ENCODE data around the gene ZNF302. TPM values are rescaled to one million over a fixed set of nuclear protein-coding genes. Genes with fewer than 3 reads are reported as not detected.
"Not testable (repeated sequence)": the region's sequence is repeated elsewhere in the genome, so short reads cannot be mapped to it uniquely, and the experiment has no call there.

ZNF302 gene
- total RNA-seq (2014; rRNA removed; shearing (Covaris generic); ENCODE audit: low replicate concordance), result 4.3 and 17.4 TPM in 2 replicates

GRCh38 chr19:34677386-34678084 is at the start of gene ZNF302:
Gene ZNF302, plus strand, starts transcription at chr19:34677678. Its CDS starts 1,127 bp downstream, at chr19:34678805.
- Histone ChIP-seq H3K4me3 (peak within 1 kb of the TSS; percentile 64), H3K9me3 (peaks cover 28% of the 10 kb centered on the region), H3K27me3 (no peaks in the 10 kb centered on the region), H3K36me3 (peaks cover 22% of the 10 kb centered on the region)
- DNase-seq, result peak; percentile 92

GRCh38 chr19:34633802-34634201 is 43.7 kb upstream of the ZNF302 start:
- Histone ChIP-seq H3K9me3 (peaks cover 5% of the 10 kb centered on the region), H3K4me3 (no peak overlapping the region), H3K27me3 (no peaks in the 10 kb centered on the region; the same call in 1 of the 2 replicates), H3K36me3 (no peaks in the 10 kb centered on the region)
- DNase-seq, result no peak

GRCh38 chr19:34639491-34640085 is 37.9 kb upstream of the ZNF302 start:
- H3K36me3 ChIP-seq, result no peaks in the 10 kb centered on the region
- DNase-seq, result peak; percentile 14
- H3K4me3 ChIP-seq, result no peak overlapping the region
- peaks cover 5% of the 10 kb centered on the region for H3K9me3 ChIP-seq
- no peaks in the 10 kb centered on the region for H3K27me3 ChIP-seq

GRCh38 chr19:34642241-34642640 is 35.2 kb upstream of the ZNF302 start:
- Histone ChIP-seq H3K36me3 (no peaks in the 10 kb centered on the region), H3K4me3 (no peak overlapping the region)

GRCh38 chr19:34644991-34645461 is 32.5 kb upstream of the ZNF302 start:
- no peaks in the 10 kb centered on the region for H3K36me3 ChIP-seq
- no peak overlapping the region for H3K4me3 ChIP-seq
- DNase-seq, result no peak
- no peaks in the 10 kb centered on the region; the same call in 1 of the 2 replicates for H3K27me3 ChIP-seq
- no peaks in the 10 kb centered on the region for H3K9me3 ChIP-seq

More at GRCh38 chr19:34642241-34642640, 35.2 kb upstream of the ZNF302 start:
- no peaks in the 10 kb centered on the region for H3K9me3 ChIP-seq
- DNase-seq, result no peak
- no peaks in the 10 kb centered on the region for H3K27me3 ChIP-seq

- Histone ChIP-seq H3K9me3 (no peaks in the 10 kb centered on the region), H3K4me3 (no peak overlapping the region), H3K27me3 (no peaks in the 10 kb centered on the region; the same call in 1 of the 2 replicates), H3K36me3 (no peaks in the 10 kb centered on the region)
- no peak for DNase-seq
These were observed 31.9 kb upstream of the ZNF302 start for GRCh38 chr19:34645551-34645950.

- no peak for DNase-seq
- Histone ChIP-seq H3K36me3 (no peaks in the 10 kb centered on the region), H3K4me3 (no peak overlapping the region), H3K9me3 (peaks cover 2% of the 10 kb centered on the region), H3K27me3 (no peaks in the 10 kb centered on the region; the same call in 1 of the 2 replicates)
These were observed 27.5 kb upstream of the ZNF302 start for GRCh38 chr19:34649886-34650543.

GRCh38 chr19:34651747-34652146 is 25.7 kb upstream of the ZNF302 start:
- H3K4me3 ChIP-seq, result no peak overlapping the region
- DNase-seq, result no peak
- H3K9me3 ChIP-seq, result peaks cover 2% of the 10 kb centered on the region
- H3K36me3 ChIP-seq, result no peaks in the 10 kb centered on the region
- H3K27me3 ChIP-seq, result no peaks in the 10 kb centered on the region; the same call in 1 of the 2 replicates

GRCh38 chr19:34654796-34655195 is 22.7 kb upstream of the ZNF302 start:
- DNase-seq, result no peak
- Histone ChIP-seq H3K9me3 (peaks cover 2% of the 10 kb centered on the region), H3K27me3 (no peaks in the 10 kb centered on the region; the same call in 1 of the 2 replicates), H3K36me3 (no peaks in the 10 kb centered on the region), H3K4me3 (no peak overlapping the region)

- Histone ChIP-seq H3K36me3 (no peaks in the 10 kb centered on the region), H3K4me3 (no peak overlapping the region), H3K27me3 (no peaks in the 10 kb centered on the region), H3K9me3 (peaks cover 2% of the 10 kb centered on the region)
- DNase-seq, result no peak
These were observed 21.8 kb upstream of the ZNF302 start for GRCh38 chr19:34655651-34656050.

- Histone ChIP-seq H3K27me3 (no peaks in the 10 kb centered on the region), H3K36me3 (no peaks in the 10 kb centered on the region), H3K9me3 (no peaks in the 10 kb centered on the region), H3K4me3 (no peak overlapping the region)
- no peak for DNase-seq
These were observed 16.1 kb upstream of the ZNF302 start for GRCh38 chr19:34661357-34661756.

- H3K27me3 ChIP-seq, result no peaks in the 10 kb centered on the region
- no peak for DNase-seq
These were observed 14.6 kb upstream of the ZNF302 start for GRCh38 chr19:34662919-34663318.

GRCh38 chr19:34664168-34664567 is 13.3 kb upstream of the ZNF302 start:
- DNase-seq, result no peak
- Histone ChIP-seq H3K9me3 (no peaks in the 10 kb centered on the region), H3K4me3 (no peak overlapping the region), H3K27me3 (no peaks in the 10 kb centered on the region), H3K36me3 (no peaks in the 10 kb centered on the region)

More at GRCh38 chr19:34662919-34663318, 14.6 kb upstream of the ZNF302 start:
- Histone ChIP-seq H3K4me3 (no peak overlapping the region), H3K36me3 (no peaks in the 10 kb centered on the region), H3K9me3 (no peaks in the 10 kb centered on the region)

- Histone ChIP-seq H3K4me3 (no peak overlapping the region), H3K36me3 (no peaks in the 10 kb centered on the region), H3K9me3 (no peaks in the 10 kb centered on the region), H3K27me3 (no peaks in the 10 kb centered on the region)
- DNase-seq, result no peak
These were observed 12.6 kb upstream of the ZNF302 start for GRCh38 chr19:34664870-34665269.

GRCh38 chr19:34665275-34665674 is 12.2 kb upstream of the ZNF302 start:
- not testable (repeated sequence) for H3K9me3 ChIP-seq, H3K4me3 ChIP-seq, DNase-seq, H3K27me3 ChIP-seq, H3K36me3 ChIP-seq

- Histone ChIP-seq H3K4me3 (no peak overlapping the region), H3K27me3 (no peaks in the 10 kb centered on the region), H3K36me3 (no peaks in the 10 kb centered on the region), H3K9me3 (no peaks in the 10 kb centered on the region)
- DNase-seq, result no peak
These were observed 11.1 kb upstream of the ZNF302 start for GRCh38 chr19:34666200-34666957.

GRCh38 chr19:34666958-34667265 is 10.6 kb upstream of the ZNF302 start:
- Histone ChIP-seq H3K27me3 (no peaks in the 10 kb centered on the region), H3K9me3 (no peaks in the 10 kb centered on the region), H3K4me3 (no peak overlapping the region), H3K36me3 (no peaks in the 10 kb centered on the region)
- no peak for DNase-seq
